ENCODE data around the gene HINT1.

Gene HINT1

DNA sequence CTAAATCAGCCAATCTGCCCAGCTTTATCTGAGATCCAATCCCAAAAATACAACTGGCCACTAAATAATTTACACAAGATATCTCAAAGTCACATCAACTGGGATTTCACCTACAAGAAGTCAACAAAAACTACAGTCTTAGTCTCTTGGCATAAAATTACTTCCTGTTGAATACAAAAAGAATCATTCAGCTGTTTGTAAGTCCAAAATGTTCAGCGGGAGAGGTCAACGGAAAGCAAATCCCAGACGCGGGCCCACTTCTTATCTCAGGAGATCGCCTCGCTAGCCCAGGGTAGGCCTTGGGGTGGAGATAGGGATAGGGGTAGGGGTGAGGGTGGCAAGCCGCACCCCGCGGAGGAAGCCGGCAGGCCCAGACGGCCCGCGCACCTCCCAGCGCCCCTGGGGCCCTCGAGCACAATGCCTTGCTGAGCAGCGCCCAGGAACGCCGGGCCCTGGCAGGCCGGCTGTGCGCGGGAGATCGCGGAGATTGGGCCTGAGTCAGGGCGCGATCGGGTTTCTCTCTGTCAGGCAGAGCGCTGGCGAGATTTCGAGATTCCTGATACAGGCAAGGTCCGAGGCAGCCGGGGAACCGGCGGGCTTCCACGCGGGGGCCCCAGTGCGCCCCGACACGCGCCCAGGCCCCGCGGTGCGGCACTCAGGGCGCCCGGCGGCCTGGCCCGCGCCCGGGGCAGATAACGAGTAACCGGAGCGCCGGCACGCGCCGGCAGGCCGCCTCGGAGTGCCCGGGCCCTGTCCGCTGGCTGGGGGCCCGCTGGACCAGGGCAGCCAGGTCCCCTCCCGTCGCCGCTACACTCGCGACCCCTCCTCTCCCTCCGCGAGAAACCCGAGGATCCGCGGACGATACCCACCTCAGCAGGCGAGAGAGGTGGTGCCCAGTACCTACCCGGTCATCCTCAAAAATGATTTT lies 601 bp downstream of the HINT1 start:
- no peak for TF ChIP-seq FOXK2 (IDR thresholded peaks at IDR 0.05)
- no peak for TF ChIP-seq ARNT (IDR thresholded peaks at IDR 0.05)
- TF ChIP-seq HDGF (IDR thresholded peaks at IDR 0.05; ENCODE audit: borderline replicate concordance): no peak
- peak; percentile 75 for TF ChIP-seq L3MBTL2 (conservative IDR thresholded peaks at IDR 0.05)
- DNase-seq (ENCODE audit: extremely low spot score): peak; percentile 69
- POLR2A ChIA-PET: interaction anchor here (0.8 to 1.0 kb wide), 8 partner anchors 8 to 102 kb away, joined by 3 to 6 read pairs (median 4); partner anchors contain the start of gene CDC42SE2
- CTCF ChIA-PET: no interaction called here

GRCh38 chr5:131163276-131164119 lies 1.6 kb downstream of the HINT1 start:
- ChIA-PET POLR2A (interaction anchor here (0.8 kb wide), 1 partner anchor 103 kb away, joined by 4 read pairs; no protein-coding TSS in a partner anchor), CTCF (interaction anchor here (0.7 kb wide), 1 partner anchor 194 kb away, joined by 3 read pairs; no protein-coding TSS in a partner anchor)
- TF ChIP-seq L3MBTL2 (conservative IDR thresholded peaks at IDR 0.05) (no peak), BHLHE40 (IDR thresholded peaks at IDR 0.05; ENCODE audit: borderline replicate concordance) (no peak)
- no peak for DNase-seq (ENCODE audit: extremely low spot score)

- CTCF ChIA-PET: no interaction called here
Measured at GRCh38 chr5:131160134-131160533, 4.9 kb downstream of the HINT1 start.

DNA sequence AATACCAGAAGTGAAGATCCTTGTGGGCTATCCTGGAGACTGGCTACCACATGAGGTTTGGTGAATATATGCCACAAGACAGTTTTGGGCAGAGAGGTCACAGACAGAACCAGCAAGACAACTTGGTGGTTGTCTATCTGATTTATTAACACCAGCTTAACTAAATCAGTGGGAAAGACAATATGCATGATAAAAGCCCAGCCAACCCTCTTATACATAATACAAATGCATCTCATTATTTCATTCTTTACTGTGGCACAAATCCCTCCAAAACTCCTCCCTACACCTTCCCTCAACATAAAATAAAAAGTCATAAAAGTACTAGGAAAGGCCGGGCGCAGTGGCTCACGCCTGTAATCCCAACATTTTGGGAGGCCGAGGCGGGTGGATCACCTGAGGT lies 8.1 kb downstream of the HINT1 start:
- TF ChIP-seq FOXA1 (IDR thresholded peaks at IDR 0.05) (no peak), BHLHE40 (IDR thresholded peaks at IDR 0.05; ENCODE audit: borderline replicate concordance) (no peak), FOXK2 (IDR thresholded peaks at IDR 0.05) (no peak), SP1 (IDR thresholded peaks at IDR 0.05) (no peak), L3MBTL2 (conservative IDR thresholded peaks at IDR 0.05) (no peak), TARDBP (IDR thresholded peaks at IDR 0.05) (no peak), CTBP1 (IDR thresholded peaks at IDR 0.05; ENCODE audit: borderline replicate concordance) (no peak), FOXM1 (IDR thresholded peaks at IDR 0.05; ENCODE audit: borderline replicate concordance) (no peak), PKNOX1 (IDR thresholded peaks at IDR 0.05) (no peak)
- ChIA-PET CTCF (no interaction called here), POLR2A (interaction anchor here (1.1 kb wide), 1 partner anchor 8 kb away, joined by 3 read pairs; the partner anchor contains the start of gene HINT1)
- no peak for DNase-seq (ENCODE audit: extremely low spot score)

More at GRCh38 chr5:131160134-131160533, 4.9 kb downstream of the HINT1 start:
- no peak for TF ChIP-seq PKNOX1 (IDR thresholded peaks at IDR 0.05)
- POLR2A ChIA-PET: no interaction called here
- no peak for DNase-seq (ENCODE audit: extremely low spot score)

DNA sequence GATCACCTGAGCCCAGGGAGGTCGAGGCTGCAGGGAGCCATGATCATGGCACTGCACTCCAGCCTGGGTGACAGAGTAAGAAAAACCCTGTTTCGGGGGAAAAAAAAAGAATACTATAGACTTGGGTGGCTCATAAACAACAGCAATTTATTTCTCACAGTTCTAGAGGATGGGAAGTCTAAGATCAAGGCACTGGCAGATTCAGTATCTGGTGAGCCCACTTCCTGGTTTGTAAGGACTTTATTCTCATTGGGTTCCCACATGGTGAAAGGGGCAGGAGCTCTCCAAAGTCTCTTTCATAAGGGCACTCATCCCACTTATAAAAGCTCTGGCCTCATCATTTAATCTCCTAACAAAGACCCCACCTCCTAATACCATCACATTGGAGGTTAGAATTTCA lies 8.7 kb downstream of the HINT1 start:
- ChIA-PET CTCF (no interaction called here), POLR2A (interaction anchor here (1.1 kb wide), 1 partner anchor 9 kb away, joined by 3 read pairs; the partner anchor contains the start of gene HINT1)
- TF ChIP-seq FOXK2 (IDR thresholded peaks at IDR 0.05) (no peak), BHLHE40 (IDR thresholded peaks at IDR 0.05; ENCODE audit: borderline replicate concordance) (no peak), FOXM1 (IDR thresholded peaks at IDR 0.05; ENCODE audit: borderline replicate concordance) (no peak), PKNOX1 (IDR thresholded peaks at IDR 0.05) (no peak), ARNT (IDR thresholded peaks at IDR 0.05) (no peak), SP1 (IDR thresholded peaks at IDR 0.05) (no peak), NFRKB (IDR thresholded peaks at IDR 0.05) (no peak), LEF1 (IDR thresholded peaks at IDR 0.05; ENCODE audit: borderline replicate concordance) (no peak), FOXA1 (IDR thresholded peaks at IDR 0.05) (no peak), ELF4 (IDR thresholded peaks at IDR 0.05) (no peak), HDGF (IDR thresholded peaks at IDR 0.05; ENCODE audit: borderline replicate concordance) (no peak)
- DNase-seq (ENCODE audit: extremely low spot score): no peak

GRCh38 chr5:131151216-131151615 lies 13.8 kb downstream of the HINT1 start:
- TF ChIP-seq L3MBTL2 (conservative IDR thresholded peaks at IDR 0.05): no peak
- TF ChIP-seq FOXM1 (IDR thresholded peaks at IDR 0.05; ENCODE audit: borderline replicate concordance): no peak
- no peak for TF ChIP-seq FOXK2 (IDR thresholded peaks at IDR 0.05)
- TF ChIP-seq BHLHE40 (IDR thresholded peaks at IDR 0.05; ENCODE audit: borderline replicate concordance): no peak
- no peak for TF ChIP-seq ZNF384 (IDR thresholded peaks at IDR 0.05)
- TF ChIP-seq SUZ12 (IDR thresholded peaks at IDR 0.05): no peak
- no peak for TF ChIP-seq NFRKB (IDR thresholded peaks at IDR 0.05)
- no peak for TF ChIP-seq FOXA1 (IDR thresholded peaks at IDR 0.05)
- no peak for TF ChIP-seq HDGF (IDR thresholded peaks at IDR 0.05; ENCODE audit: borderline replicate concordance)
- TF ChIP-seq LEF1 (IDR thresholded peaks at IDR 0.05; ENCODE audit: borderline replicate concordance): no peak
- no peak for TF ChIP-seq SP1 (IDR thresholded peaks at IDR 0.05)
- no peak for TF ChIP-seq ARNT (IDR thresholded peaks at IDR 0.05)
- no peak for TF ChIP-seq TARDBP (IDR thresholded peaks at IDR 0.05)
- no peak for TF ChIP-seq PKNOX1 (IDR thresholded peaks at IDR 0.05)
- DNase-seq (ENCODE audit: extremely low spot score): no peak
- CTCF ChIA-PET: no interaction called here
- POLR2A ChIA-PET: no interaction called here

Data from HEK293T (cell line).